ENCODE measurements around the gene GPNMB.
"Not testable (repeated sequence)": the region's sequence is repeated elsewhere in the genome, so short reads cannot be mapped to it uniquely, and the experiment has no call there.

The GPNMB gene

GRCh38 chr7:23308754-23309153, 62.2 kb downstream of the GPNMB start:
- DNase-seq, result no peak

GRCh38 chr7:23312141-23312540, 65.6 kb downstream of the GPNMB start:
- not testable (repeated sequence) for DNase-seq

- no peak for DNase-seq
These were observed 68.8 kb downstream of the GPNMB start for GRCh38 chr7:23315366-23315765.

Data from SIG-M5 (cell line).